GM23338 (cell line): ENCODE results near the gene TTLL5.

ENCODE experiments used
- CTCF ChIP-seq, 2 experiments: fragments of 200-600 bp in 1 of 2; sonication (generic) in 1 of 2; conservative IDR thresholded peaks; 2 replicates each; pipeline versions ENCODE4 v1.5.1 to v1.6.1; 2016 to 2017; ENCODE audit warnings: antibody characterized with exemption in 2 of 2, low read depth in 2 of 2, mild to moderate bottlenecking in 2 of 2, moderate library complexity in 1 of 2
- EZH2phosphoT487 ChIP-seq: fragments of 200-600 bp; sonication (generic); IDR thresholded peaks from one replicate; pipeline ENCODE4 v1.8.1; 2018; ENCODE audit warnings: antibody characterized with exemption; ENCODE audit not compliant: unreplicated experiment

DNA sequence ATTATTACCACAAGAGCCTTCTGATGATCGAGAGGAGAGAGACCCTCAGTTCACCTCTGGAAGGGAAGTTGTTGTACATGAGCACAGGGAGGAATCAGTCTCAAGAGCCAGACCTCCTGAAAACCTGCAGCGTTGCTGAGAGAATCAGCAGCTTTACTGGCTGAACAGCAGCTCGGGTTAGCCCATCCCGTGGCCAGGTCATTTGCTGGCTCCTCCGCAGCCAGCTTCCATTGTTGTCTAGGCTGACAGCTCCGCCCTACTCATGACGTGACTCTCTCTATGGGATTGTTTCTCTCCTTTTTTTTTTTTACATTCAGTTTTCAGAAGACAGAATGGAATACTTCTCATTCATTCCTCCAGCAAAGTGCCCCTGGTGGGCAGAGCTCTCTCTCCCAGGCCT is 250.8 kb downstream of the TTLL5 start:
- TF ChIP-seq CTCF (conservative IDR thresholded peaks at IDR 0.05; ENCODE audit: low read depth in 2 of 2), result no peak
- TF ChIP-seq EZH2phosphoT487, result no peak
